ENCODE measurements around the gene TMA7.
"Not testable (repeated sequence)": the region's sequence is repeated elsewhere in the genome, so short reads cannot be mapped to it uniquely, and the experiment has no call there.

The TMA7 gene

DNA sequence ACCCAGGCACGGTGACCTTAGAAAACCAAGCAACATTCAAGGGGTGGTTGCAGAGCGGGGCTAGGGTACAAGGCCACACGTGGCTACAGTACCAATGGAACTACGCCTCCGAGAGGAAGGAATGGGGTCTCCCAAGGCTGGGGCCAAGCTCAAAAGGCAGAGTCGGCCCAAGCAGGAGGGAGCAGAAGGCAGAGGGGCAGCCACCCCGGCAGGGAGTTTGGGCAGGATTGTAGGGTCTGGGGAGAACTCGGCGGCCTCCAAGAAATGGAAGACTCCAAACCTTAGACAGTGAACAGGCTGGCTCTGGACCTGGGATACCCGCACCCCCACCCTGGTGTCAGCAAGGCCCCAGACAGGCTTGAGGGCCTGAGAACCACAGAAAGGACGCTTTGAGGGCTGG, 35.1 kb downstream of the TMA7 start:
- H3K9me3 ChIP-seq (ENCODE audit: control insufficient read depth, low read length) = no peaks in the 10 kb centered on the region
- no peak overlapping the region for H3K4me3 ChIP-seq (ENCODE audit: low read length)
- H3K4me1 ChIP-seq (ENCODE audit: control insufficient read depth, insufficient read depth, low read length) = peaks cover 7% of the 10 kb centered on the region
- DNase-seq (ENCODE audit: low read depth) = no peak
- H3K36me3 ChIP-seq (ENCODE audit: control insufficient read depth, insufficient read depth, low read length, severe bottlenecking) = no peaks in the 10 kb centered on the region
- no peak overlapping the region for H3K9ac ChIP-seq (ENCODE audit: low read length)
- no peaks in the 10 kb centered on the region for H3K27me3 ChIP-seq (replicated peaks; ENCODE audit: control insufficient read depth, insufficient read depth, low read length)

DNA sequence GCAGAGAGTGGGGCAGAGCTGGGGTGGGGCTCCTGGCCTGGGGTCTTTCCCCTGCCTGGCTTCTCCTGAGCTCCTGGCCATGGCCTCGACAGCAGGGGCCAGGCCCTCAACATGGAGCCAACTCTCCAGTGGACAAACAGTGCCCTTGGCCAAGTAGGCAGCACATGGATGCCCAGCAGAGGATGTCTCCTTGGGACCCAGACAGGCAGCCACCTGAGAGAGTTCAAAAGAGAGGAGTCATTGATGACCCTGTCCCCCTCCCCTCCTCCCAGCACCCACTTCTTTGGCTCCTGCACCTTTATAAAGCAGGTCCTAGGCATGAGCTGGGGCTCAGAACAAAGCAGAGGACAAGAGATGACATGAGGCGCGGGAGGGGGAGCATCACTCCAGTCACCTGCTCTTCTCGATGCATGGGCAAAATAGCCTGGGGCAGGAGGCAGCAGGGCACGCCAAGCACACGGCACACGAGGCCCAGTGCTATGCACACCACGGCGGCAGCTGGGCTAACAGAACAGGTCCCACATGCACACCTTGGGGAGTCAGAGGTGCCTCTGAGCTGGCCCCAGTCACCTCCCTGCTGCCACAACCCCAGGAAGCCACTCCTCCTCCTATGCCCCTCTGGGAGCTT, 36.5 kb downstream of the TMA7 start:
- no peak for DNase-seq (ENCODE audit: low read depth)
- Histone ChIP-seq H3K9ac (ENCODE audit: low read length) (no peak overlapping the region), H3K4me1 (ENCODE audit: control insufficient read depth, insufficient read depth, low read length) (peaks cover 5% of the 10 kb centered on the region), H3K36me3 (ENCODE audit: control insufficient read depth, insufficient read depth, low read length, severe bottlenecking) (no peaks in the 10 kb centered on the region), H3K9me3 (ENCODE audit: control insufficient read depth, low read length) (no peaks in the 10 kb centered on the region), H3K4me3 (ENCODE audit: low read length) (no peak overlapping the region), H3K27me3 (replicated peaks; ENCODE audit: control insufficient read depth, insufficient read depth, low read length) (no peaks in the 10 kb centered on the region)

DNA sequence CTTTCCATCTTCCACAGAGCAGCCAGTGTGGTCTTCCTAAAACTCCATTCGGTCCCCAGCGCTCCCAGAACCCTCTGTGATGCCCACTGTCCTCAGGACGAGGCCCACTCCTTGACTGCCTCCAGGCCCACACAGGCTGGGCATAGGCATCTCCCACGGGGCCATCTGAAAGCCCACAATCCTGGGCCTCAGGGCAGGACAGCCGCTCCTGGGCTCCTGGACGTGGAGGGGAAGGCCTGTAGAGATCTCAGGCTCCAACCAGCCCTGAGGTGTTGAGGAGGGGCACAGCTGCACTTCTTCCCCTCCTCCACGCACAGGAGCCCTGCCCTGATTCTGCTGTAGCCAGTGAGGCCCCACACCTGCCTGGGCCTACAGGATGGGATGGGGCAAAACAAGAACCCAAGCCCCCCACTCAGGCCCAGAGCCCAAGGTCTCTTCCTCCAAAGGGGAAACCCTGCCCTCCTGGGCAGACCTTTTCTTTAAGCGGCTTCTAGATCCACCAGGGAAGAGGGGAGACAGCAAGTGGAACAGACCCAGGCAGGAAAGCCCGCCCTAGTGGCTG, 38.0 kb downstream of the TMA7 start:
- DNase-seq (ENCODE audit: low read depth) = no peak
- H3K9ac ChIP-seq (ENCODE audit: low read length) = no peak overlapping the region
- no peaks in the 10 kb centered on the region for H3K36me3 ChIP-seq (ENCODE audit: control insufficient read depth, insufficient read depth, low read length, severe bottlenecking)
- H3K9me3 ChIP-seq (ENCODE audit: control insufficient read depth, low read length) = no peaks in the 10 kb centered on the region
- no peak overlapping the region for H3K4me3 ChIP-seq (ENCODE audit: low read length)
- H3K4me1 ChIP-seq (ENCODE audit: control insufficient read depth, insufficient read depth, low read length) = peaks cover 5% of the 10 kb centered on the region
- H3K27me3 ChIP-seq (replicated peaks; ENCODE audit: control insufficient read depth, insufficient read depth, low read length) = no peaks in the 10 kb centered on the region

DNA sequence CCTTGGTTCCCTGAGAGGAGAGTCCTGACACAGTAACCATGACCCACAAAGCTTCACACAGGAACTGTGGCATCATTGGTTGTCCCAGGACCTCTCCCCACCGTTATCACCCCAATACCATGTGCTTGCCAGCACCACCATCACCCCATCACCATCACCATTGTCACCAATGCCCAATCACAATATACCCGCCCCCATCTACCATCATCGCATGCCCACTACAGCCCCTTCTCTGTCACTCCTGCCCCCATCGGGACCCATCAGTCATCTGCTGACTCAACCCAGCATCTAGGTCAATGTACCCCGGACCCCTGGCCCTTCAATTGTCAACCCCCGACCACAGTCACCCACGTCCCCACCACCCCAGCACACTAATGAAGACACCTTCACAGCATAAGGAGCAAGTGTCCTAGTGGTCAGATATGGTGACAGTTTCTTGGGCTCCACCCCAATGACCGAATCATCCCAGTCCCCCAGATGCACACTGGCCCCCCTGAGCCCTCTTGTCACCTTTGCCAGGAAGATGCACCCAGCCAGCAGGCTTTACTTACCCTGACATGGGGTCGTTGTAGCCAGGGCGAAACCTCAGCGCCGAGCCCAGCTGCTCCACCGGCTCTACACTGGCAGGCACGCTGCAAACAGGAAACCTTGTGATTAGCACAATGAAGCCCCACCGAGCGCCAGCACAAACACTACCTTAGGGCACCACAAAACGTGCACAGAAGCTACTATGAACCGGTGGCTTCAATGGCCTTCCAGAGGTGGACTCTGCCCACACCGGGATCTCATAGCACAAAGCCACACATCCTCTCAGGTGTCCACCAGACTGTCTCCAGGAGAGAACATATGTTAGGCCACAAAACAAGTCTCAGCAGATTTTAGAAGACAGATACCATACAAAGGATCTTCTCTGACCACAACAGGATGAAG, 38.8 kb downstream of the TMA7 start:
- Histone ChIP-seq H3K27me3 (replicated peaks; ENCODE audit: control insufficient read depth, insufficient read depth, low read length) (no peaks in the 10 kb centered on the region), H3K4me3 (ENCODE audit: low read length) (no peak overlapping the region), H3K9me3 (ENCODE audit: control insufficient read depth, low read length) (no peaks in the 10 kb centered on the region), H3K4me1 (ENCODE audit: control insufficient read depth, insufficient read depth, low read length) (no peaks in the 10 kb centered on the region), H3K9ac (ENCODE audit: low read length) (no peak overlapping the region), H3K36me3 (ENCODE audit: control insufficient read depth, insufficient read depth, low read length, severe bottlenecking) (no peaks in the 10 kb centered on the region)
- no peak for DNase-seq (ENCODE audit: low read depth)

DNA sequence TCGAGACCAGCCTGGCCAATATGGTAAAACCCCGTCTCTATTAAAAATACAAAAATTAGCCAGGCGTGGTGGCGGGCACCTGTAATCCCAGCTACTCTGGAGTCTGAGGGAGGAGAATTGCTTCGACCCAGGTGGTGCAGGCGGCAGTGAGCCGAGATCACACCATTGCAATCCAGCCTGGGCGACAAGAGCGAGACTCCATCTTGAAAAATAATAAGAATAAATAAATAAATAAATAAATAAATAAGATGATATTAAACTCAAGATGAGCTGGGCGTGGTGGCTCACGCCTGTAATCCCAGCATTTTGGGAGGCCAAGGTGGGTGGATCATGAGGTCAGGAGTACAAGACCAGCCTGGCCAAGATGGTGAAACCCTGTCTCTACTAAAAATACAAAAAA, 40.8 kb downstream of the TMA7 start:
- H3K36me3 ChIP-seq (ENCODE audit: control insufficient read depth, insufficient read depth, low read length, severe bottlenecking); H3K4me1 ChIP-seq (ENCODE audit: control insufficient read depth, insufficient read depth, low read length); DNase-seq (ENCODE audit: low read depth): not testable (repeated sequence)

DNA sequence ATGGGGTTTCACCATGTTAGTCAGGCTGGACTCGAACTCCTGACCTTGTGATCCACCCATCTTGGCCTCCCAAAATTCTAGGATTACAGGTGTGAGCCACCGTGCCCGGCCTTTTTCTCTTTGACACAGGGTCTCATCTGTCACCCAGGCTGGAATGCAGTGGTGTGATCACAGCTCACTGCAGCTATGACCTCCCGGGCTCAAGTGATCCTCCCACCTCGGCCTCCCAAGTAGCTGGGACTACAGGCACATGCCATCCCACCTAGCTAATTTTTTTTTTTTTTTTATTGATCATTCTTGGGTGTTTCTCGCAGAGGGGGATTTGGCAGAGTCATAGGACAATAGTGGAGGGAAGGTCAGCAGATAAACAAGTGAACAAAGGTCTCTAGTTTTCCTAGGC, 42.8 kb downstream of the TMA7 start:
- not testable (repeated sequence) for H3K36me3 ChIP-seq (ENCODE audit: control insufficient read depth, insufficient read depth, low read length, severe bottlenecking); H3K4me3 ChIP-seq (ENCODE audit: low read length); H3K27me3 ChIP-seq (replicated peaks; ENCODE audit: control insufficient read depth, insufficient read depth, low read length); DNase-seq (ENCODE audit: low read depth); H3K9me3 ChIP-seq (ENCODE audit: control insufficient read depth, low read length); H3K9ac ChIP-seq (ENCODE audit: low read length); H3K4me1 ChIP-seq (ENCODE audit: control insufficient read depth, insufficient read depth, low read length)

More for the DNA sequence above, 40.8 kb downstream of the TMA7 start:
- H3K27me3 ChIP-seq (replicated peaks; ENCODE audit: control insufficient read depth, insufficient read depth, low read length); H3K9me3 ChIP-seq (ENCODE audit: control insufficient read depth, low read length); H3K4me3 ChIP-seq (ENCODE audit: low read length); H3K9ac ChIP-seq (ENCODE audit: low read length): not testable (repeated sequence)

DNA sequence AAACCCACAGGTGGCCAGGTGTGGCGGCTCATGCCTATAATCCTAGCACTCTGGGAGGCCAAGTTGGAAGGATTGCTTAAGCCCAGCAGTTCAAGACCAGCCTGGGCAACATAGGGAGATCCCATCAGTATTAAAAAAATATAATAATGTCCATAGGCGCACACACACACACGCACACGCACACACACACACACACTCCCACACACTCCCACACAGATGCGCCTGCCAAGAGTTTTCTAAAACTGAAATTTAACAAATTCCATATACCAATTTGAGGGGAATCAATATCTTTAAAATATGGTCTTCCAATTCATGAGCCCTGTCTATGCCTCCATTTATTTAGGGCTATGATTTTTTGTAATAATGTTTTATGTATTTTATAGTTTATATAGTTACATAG, 46.9 kb downstream of the TMA7 start:
- Histone ChIP-seq H3K36me3 (ENCODE audit: control insufficient read depth, insufficient read depth, low read length, severe bottlenecking) (no peaks in the 10 kb centered on the region), H3K27me3 (replicated peaks; ENCODE audit: control insufficient read depth, insufficient read depth, low read length) (no peaks in the 10 kb centered on the region), H3K4me3 (ENCODE audit: low read length) (no peak overlapping the region), H3K9me3 (ENCODE audit: control insufficient read depth, low read length) (no peaks in the 10 kb centered on the region), H3K9ac (ENCODE audit: low read length) (no peak overlapping the region), H3K4me1 (ENCODE audit: control insufficient read depth, insufficient read depth, low read length) (peaks cover 5% of the 10 kb centered on the region)
- DNase-seq (ENCODE audit: low read depth) = no peak

DNA sequence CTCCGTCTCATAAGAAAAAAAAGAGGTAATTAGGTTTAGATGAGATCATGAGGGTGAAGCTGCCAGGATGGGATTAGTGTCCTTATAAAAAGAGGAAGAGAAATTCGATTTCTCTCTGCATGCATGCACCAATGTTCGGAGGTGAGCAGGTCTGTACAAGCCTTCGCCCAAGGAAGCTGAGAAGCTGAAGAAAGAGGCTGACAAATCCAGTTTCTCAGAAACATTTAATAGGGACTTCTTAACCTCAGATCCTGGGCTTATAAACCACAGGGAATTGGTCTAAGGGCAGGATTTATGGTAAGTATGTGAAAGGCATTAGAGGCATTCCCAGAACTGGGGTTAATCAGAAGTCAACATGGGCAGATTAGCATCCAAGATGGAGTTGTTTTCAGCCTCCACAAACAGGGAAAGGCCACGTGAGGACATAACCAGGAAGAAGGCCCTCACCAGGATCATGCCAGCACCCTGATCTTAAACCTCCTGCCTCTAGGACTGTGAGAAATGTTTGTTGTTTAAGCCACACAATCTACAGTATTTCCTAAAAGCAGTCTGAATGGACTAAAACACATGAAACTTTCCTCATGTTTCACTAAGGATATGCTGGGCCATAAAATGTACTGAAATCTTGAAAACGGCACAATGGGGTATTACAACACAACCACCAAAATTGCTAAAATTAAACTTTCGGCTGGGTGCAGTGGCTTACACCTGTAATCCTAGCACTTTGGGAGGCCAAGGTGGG, 52.6 kb downstream of the TMA7 start:
- H3K36me3 ChIP-seq (ENCODE audit: control insufficient read depth, insufficient read depth, low read length, severe bottlenecking) = peaks cover 5% of the 10 kb centered on the region
- no peak for DNase-seq (ENCODE audit: low read depth)
- H3K4me1 ChIP-seq (ENCODE audit: control insufficient read depth, insufficient read depth, low read length) = peaks cover 14% of the 10 kb centered on the region
- no peaks in the 10 kb centered on the region for H3K27me3 ChIP-seq (replicated peaks; ENCODE audit: control insufficient read depth, insufficient read depth, low read length)
- H3K4me3 ChIP-seq (ENCODE audit: low read length) = no peak overlapping the region
- peak overlapping the region; percentile 61 for H3K9ac ChIP-seq (ENCODE audit: low read length)
- H3K9me3 ChIP-seq (ENCODE audit: control insufficient read depth, low read length) = no peaks in the 10 kb centered on the region

DNA sequence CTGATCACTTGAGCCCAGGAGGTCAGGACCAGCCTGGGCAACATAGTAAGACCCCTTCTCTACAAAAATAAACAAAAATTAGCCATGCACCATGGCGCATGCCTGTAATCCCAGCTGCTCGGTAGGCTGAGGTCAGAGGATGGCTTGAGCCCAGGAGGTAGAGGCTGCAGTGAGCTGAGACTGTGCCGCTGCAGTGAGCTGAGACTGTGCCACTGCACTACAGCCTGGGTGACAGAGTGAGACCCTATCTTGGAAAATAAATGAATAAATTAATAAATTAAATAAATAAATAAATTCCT, 53.1 kb downstream of the TMA7 start:
- Histone ChIP-seq H3K4me3 (ENCODE audit: low read length) (no peak overlapping the region), H3K9ac (ENCODE audit: low read length) (peak overlapping the region; percentile 61), H3K4me1 (ENCODE audit: control insufficient read depth, insufficient read depth, low read length) (peaks cover 14% of the 10 kb centered on the region), H3K27me3 (replicated peaks; ENCODE audit: control insufficient read depth, insufficient read depth, low read length) (no peaks in the 10 kb centered on the region), H3K36me3 (ENCODE audit: control insufficient read depth, insufficient read depth, low read length, severe bottlenecking) (peaks cover 10% of the 10 kb centered on the region), H3K9me3 (ENCODE audit: control insufficient read depth, low read length) (no peaks in the 10 kb centered on the region)
- DNase-seq (ENCODE audit: low read depth) = no peak
